GM21360 (cell line): Measurements from ENCODE around the gene FGF14.

Source experiments
- ATAC-seq: cut with Tn5 transposase; IDR thresholded peaks from one replicate; pipeline ENCODE4 v1.9.1; 2021; ENCODE audit warnings: mild to moderate bottlenecking, moderate library complexity; ENCODE audit not compliant: unreplicated experiment

FGF14 gene

GRCh38 chr13:102260256-102260655 is 141.6 kb downstream of the FGF14 start:
- ATAC-seq = no peak

- ATAC-seq = no peak
These were observed 146.4 kb downstream of the FGF14 start for GRCh38 chr13:102255409-102255808.

- no peak for ATAC-seq
These were observed 150.0 kb downstream of the FGF14 start for GRCh38 chr13:102251817-102252216.

- no peak for ATAC-seq
These were observed 151.4 kb downstream of the FGF14 start for GRCh38 chr13:102250448-102250847.

- ATAC-seq = no peak
These were observed 157.1 kb downstream of the FGF14 start for GRCh38 chr13:102244607-102245227.

- no peak for ATAC-seq
These were observed 161.7 kb downstream of the FGF14 start for GRCh38 chr13:102240110-102240509.

- ATAC-seq = no peak
These were observed 164.6 kb downstream of the FGF14 start for GRCh38 chr13:102237230-102237629.

GRCh38 chr13:102236830-102237229 is 165.0 kb downstream of the FGF14 start:
- ATAC-seq = no peak

- no peak for ATAC-seq
These were observed 165.5 kb downstream of the FGF14 start for GRCh38 chr13:102236341-102236740.

- ATAC-seq = no peak
These were observed 166.2 kb downstream of the FGF14 start for GRCh38 chr13:102235689-102236088.

- ATAC-seq = no peak
These were observed 167.2 kb downstream of the FGF14 start for GRCh38 chr13:102234618-102235017.

GRCh38 chr13:102233566-102234208 is 168.2 kb downstream of the FGF14 start:
- ATAC-seq = no peak

- no peak for ATAC-seq
These were observed 170.4 kb downstream of the FGF14 start for GRCh38 chr13:102231479-102231878.

GRCh38 chr13:102227741-102228140 is 174.1 kb downstream of the FGF14 start:
- ATAC-seq = no peak

- no peak for ATAC-seq
These were observed 175.3 kb downstream of the FGF14 start for GRCh38 chr13:102226591-102226990.

GRCh38 chr13:102225892-102226291 is 176.0 kb downstream of the FGF14 start:
- ATAC-seq = no peak

- ATAC-seq = no peak
These were observed 181.1 kb downstream of the FGF14 start for GRCh38 chr13:102220681-102221228.

GRCh38 chr13:102214956-102215355 is 186.9 kb downstream of the FGF14 start:
- no peak for ATAC-seq

GRCh38 chr13:102212729-102213128 is 189.1 kb downstream of the FGF14 start:
- ATAC-seq = no peak

- ATAC-seq = no peak
These were observed 193.5 kb downstream of the FGF14 start for GRCh38 chr13:102208347-102208746.

GRCh38 chr13:102207680-102208342 is 194.0 kb downstream of the FGF14 start:
- no peak for ATAC-seq

- ATAC-seq = no peak
These were observed 198.1 kb downstream of the FGF14 start for GRCh38 chr13:102203718-102204117.
